Stimulated activated CD8-positive, alpha-beta memory T cell treated with anti-CD3 and anti-CD28 coated beads, Interleukin-4, amount 100 ng/mL, for 4 hours (primary cell): ENCODE results near the gene CRADD.
"Not testable (repeated sequence)": the region's sequence is repeated elsewhere in the genome, so short reads cannot be mapped to it uniquely, and the experiment has no call there.

Experiments used
- DNase-seq, 2 donors: peaks; one replicate each; pipeline ENCODE4 v3.0.0-alpha.2; 2020; ENCODE audit warnings: low read depth in 2 of 2, low spot score in 1 of 2

The CRADD gene

GRCh38 chr12:93705237-93705636 is 28.1 kb downstream of the CRADD start:
- no peak for DNase-seq

GRCh38 chr12:93706387-93706786 is 29.2 kb downstream of the CRADD start:
- DNase-seq = no peak

DNA sequence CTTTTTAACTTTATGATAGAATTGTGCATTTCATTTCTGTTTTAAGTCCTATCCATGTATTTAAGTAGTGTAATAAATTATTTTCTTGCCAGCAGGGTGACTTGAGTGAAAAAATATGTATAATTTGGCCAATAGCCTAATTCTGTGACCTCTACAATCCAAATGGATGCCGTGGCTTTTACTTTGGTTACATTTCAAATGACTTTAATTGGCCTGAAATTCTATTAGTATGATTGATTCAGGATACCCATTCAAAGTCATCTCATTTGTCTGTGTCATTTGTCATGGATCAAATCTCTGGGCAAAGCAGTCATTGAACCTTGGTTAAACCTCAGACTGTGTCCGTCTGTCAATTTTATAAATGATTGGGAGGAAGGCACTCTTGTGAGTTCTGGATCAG is 29.6 kb downstream of the CRADD start:
- DNase-seq = no peak

DNA sequence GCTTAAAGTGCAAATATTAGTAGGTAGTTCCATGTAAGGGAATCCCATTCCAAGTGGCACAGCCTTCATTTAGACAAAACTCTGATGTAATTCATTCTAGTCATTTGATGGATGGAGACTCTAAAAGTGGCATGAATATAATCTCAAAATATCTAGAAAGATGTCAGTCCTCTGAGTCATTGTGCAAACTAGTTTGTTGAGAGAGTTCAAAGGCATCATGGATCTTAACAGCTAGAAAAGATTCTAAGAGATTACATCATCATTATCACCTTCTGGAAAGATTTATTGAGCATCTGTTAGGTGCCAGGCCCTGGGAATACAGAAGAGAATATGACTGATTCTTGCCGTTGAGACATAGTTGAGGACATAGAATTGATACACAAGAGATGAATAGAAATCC is 30.7 kb downstream of the CRADD start:
- DNase-seq = no peak

- DNase-seq = no peak
These were observed 31.8 kb downstream of the CRADD start for GRCh38 chr12:93708952-93709351.

- DNase-seq = no peak
These were observed 32.2 kb downstream of the CRADD start for GRCh38 chr12:93709386-93709785.

DNA sequence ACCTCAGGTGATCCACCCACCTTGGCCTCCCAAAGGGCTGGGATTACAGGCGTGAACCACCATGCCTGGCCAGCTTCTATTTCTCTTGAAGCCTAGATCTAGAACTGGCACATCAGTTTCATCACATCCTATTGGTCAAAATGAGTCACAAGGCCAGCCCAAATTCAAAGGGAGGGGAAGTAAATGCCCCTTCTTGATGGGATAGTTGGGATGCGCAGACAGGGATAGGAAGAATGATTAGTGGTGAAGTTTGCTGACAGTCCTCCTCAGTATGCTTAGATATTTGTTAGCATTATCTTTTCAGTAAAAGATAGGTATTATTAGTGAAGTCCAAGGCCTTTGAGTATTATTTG is 33.4 kb downstream of the CRADD start:
- no peak for DNase-seq

- not testable (repeated sequence) for DNase-seq
These were observed 34.3 kb downstream of the CRADD start for GRCh38 chr12:93711502-93711901.

DNA sequence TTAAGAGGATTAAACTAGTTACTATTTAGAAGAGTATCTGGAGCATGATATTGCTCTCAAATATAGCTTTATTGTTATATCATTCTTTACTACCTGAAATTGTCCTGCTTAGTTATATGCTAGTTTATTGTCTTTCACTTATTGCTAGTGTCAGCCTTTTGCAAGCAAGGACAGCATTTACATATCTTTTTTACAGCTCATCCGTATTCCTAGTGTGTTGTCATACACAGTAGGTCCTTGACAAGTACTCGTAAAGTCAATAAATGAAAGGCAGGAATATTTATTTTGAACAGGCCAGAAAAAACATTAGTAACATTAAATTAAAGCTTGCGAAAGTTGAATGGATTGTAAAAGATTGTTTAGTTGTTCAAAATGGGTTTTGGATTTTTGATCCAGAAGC is 35.0 kb downstream of the CRADD start:
- DNase-seq = no peak

DNA sequence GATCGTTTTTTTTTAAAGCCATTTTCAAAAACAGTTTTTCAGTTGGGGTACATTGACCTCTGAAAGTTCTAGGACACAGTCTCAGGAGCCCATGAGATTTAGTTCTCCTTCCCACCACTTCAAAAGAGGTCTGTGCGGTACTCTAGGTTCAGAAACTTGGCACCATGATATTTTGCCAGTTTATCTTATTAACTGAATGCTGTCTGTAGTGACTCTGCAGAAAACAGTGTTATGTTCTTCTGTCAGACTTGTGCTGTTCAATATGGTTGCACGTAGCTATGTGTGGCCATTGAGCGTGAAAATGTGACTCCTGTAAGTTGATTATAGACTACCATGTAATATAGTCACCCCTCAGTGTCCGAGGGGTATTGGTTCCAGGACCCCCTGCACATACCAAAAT is 35.9 kb downstream of the CRADD start:
- DNase-seq = no peak

DNA sequence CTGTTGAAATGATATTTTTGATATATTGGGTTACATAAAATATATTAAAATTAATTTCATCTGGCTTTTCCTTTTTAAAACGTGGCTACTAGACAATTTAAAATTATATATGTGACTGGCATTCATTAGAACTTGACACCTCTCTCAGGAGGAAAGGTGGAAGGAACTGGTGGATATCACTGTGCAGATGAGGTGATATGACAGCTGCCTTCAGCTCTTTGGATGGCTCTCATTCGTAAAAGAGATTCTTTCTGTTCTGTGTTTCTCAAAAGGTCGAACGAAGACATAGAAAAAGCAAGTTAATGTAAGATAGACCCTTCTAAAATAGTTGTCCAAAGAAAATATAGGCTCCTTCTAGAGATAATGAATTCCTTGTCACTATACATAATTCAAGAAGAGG is 36.6 kb downstream of the CRADD start:
- no peak for DNase-seq

GRCh38 chr12:93714382-93714781 is 37.2 kb downstream of the CRADD start:
- DNase-seq = no peak

GRCh38 chr12:93719710-93720109 is 42.5 kb downstream of the CRADD start:
- no peak for DNase-seq

- DNase-seq = no peak
These were observed 43.4 kb downstream of the CRADD start for GRCh38 chr12:93720559-93720958.

DNA sequence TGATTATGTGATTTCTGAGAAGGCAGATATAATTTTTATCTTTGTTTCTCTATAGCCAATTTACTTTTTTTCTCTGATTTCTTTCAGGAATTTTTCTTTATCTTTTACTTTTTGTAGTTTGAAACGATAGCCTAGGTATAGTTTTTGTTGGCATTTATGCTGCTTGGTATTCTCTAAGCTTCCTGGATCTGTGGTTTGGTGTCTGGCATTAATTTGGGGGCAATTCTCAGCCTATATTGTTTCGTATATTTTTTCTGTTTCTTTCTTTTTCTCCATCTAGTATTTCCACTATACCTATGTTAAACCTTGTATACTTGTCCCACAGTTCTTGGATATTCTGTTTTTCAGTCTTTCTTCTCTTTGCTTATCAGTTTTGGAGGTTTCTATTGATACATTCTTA is 45.0 kb downstream of the CRADD start:
- no peak for DNase-seq

DNA sequence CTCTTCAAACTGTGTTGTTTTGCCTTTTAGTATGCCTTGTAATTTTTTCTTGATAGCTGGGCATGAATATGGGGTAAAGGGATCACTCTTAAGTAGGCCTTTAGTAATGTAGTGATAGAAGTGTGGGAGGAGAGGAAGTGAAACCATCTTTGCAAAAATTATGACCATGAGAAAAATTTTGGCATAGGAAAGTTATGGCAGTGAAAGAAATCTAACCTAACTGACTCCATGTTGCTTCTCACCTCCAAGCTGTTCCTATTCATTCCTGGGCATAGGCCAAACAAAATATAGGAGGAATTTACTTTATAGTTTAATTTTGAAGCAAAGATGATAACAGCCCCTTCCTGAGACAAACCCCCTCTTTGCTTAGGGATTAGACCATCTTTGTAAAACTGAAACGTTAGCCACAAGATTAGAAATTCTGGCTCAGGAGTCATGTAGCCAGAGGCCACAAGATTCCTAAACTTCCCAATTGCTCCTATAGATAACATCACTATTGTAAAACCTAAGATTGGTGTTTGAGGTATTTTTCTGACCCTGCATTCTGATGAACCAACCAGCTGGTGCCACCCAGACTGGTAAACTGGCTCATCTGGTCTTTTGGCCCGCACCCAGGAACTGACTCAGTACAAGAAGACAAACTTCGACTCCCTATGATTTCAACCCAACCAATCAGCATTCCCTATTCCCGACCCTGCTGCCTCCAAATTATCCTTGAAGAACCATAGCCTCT is 45.8 kb downstream of the CRADD start:
- no peak for DNase-seq

- no peak for DNase-seq
These were observed 46.4 kb downstream of the CRADD start for GRCh38 chr12:93723568-93723930.

- DNase-seq = no peak
These were observed 48.4 kb downstream of the CRADD start for GRCh38 chr12:93725531-93725930.

DNA sequence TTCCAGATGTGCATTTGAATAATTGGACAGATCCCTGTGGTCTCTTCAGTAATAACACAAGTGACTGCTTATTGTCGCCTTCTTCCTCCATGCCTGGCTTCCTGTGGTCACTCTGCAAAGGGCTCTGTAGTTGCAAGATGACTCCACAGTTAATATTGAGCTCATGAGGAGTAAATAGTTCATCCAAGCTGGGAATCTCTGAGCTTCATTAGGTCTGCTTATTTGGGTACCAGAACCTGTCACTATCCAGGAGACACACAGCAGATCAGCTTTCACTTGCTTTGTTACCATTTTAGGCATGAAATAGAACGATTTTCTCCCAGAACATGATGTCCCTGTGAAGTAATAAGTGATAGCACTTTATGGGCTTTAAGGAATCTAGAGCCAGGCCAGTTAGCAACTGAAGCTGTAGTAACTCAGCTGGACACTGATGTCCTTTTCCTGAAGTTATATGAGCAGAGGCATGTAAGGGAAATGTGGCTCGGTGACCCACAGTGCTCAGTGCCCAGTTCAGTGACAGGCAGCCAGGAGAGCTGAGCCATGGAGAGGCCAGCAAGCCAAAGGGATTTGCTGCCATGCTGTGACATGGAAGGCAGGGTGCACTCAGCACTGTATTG is 50.1 kb downstream of the CRADD start:
- DNase-seq = no peak

- no peak for DNase-seq
These were observed 50.7 kb downstream of the CRADD start for GRCh38 chr12:93727911-93728310.

DNA sequence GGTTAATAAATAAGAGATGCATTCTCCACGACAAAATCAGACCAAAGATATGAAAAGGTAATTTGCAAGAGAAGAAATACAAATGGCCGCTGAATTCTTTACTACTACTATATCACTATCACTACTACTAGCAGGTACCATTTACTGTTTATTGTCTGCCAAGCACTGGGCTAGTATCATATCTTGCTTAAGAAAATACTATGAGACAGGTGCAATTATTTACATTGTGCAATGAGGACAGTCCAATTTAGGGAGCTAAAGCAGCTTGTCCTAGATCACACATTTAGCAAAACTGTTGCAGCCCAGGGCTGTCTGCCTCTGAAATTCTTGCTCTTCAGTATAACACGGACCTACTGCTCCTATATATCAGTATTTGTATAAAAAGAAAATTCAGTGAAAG is 52.8 kb downstream of the CRADD start:
- no peak for DNase-seq

DNA sequence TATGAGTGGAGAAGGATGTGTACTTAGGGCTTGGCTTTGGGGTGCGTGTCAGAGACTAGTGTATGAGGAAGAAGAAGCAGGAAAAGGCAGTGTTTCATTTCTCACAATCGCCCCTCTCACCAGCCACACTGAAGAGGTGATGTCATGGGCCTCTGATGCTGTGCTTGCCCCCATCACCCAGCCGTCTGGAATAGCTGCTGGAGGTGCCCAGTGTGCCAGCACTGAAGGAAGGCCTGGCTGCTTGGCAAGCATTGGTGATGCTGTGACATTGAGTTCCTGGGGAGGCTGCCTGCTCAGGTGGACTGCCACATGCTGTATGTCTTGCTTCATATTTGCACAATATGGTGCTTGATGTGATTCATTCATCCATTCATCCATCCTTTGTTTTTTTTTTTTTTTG is 56.2 kb downstream of the CRADD start:
- no peak for DNase-seq

DNA sequence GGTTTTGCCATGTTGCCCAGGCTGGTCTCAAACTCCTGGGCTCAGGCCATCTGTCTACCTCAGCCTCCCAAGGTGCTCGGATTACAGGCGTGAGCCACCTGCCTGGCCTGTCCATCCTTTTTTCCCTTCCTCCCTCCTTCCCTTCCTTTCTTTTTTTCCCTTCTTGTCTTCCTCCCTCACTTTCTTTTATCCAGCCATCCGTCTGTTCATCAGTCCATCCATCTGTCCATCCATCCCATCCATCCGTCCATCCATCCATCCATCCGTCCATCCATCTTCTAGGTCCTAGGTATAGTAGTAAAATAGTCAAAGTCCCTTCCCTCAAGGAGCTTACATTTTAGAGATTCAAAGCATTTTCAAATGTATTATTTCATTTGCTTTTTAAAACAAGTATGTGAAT is 56.8 kb downstream of the CRADD start:
- DNase-seq = no peak
